ENCODE results near the gene CCDC57.

GRCh38 chr17:82121660-82122629 lies 90.7 kb downstream of the CCDC57 start:
- no peak for TF ChIP-seq EZH2 (IDR thresholded peaks at IDR 0.05)
- no peak for TF ChIP-seq CTCF (IDR thresholded peaks at IDR 0.05)
